SU-DHL-6 (cell line): Measurements from ENCODE around the gene OTUB2.

ENCODE experiments used
- H2AFZ ChIP-seq: fragments of 200-600 bp; sonication (generic); 2 replicates; pipeline ENCODE4 v1.6.1; 2014; ENCODE audit warnings: low read depth, mild to moderate bottlenecking, moderate library complexity, mixed read lengths, antibody characterized with exemption, low read length; ENCODE audit not compliant: severe bottlenecking
- H3F3A ChIP-seq: fragments of 200-600 bp; shearing (Covaris generic); 2 replicates; pipeline ENCODE4 v1.6.0; 2016; ENCODE audit warnings: antibody characterized with exemption, mild to moderate bottlenecking; ENCODE audit not compliant: insufficient read depth
- H3K27ac ChIP-seq: fragments of 200-600 bp; sonication (generic); 2 replicates; pipeline ENCODE4 v1.5.1; 2016; ENCODE audit warnings: low read depth, mild to moderate bottlenecking, low read length, moderate library complexity, mixed read lengths
- H3K27me3 ChIP-seq: fragments of 200-600 bp; sonication (generic), shearing (Covaris generic); 2 replicates; pipeline ENCODE4 v1.6.0; 2014; ENCODE audit warnings: mild to moderate bottlenecking, low read length
- H3K36me3 ChIP-seq: fragments of 200-600 bp; sonication (generic); 2 replicates; pipeline ENCODE4 v1.6.1; 2014; ENCODE audit warnings: mild to moderate bottlenecking, low read length, mixed read lengths
- H3K4me2 ChIP-seq: fragments of 300-600, 200-600 bp; shearing (Covaris generic), sonication (generic); 2 replicates; pipeline ENCODE4 v1.6.0; 2014; ENCODE audit warnings: low read length, low read depth, mild to moderate bottlenecking; ENCODE audit not compliant: poor library complexity, severe bottlenecking
- H3K4me3 ChIP-seq: fragments of 200-600 bp; sonication (generic); 2 replicates; pipeline ENCODE4 v1.5.1; 2014; ENCODE audit warnings: antibody characterized with exemption, low read length, mild to moderate bottlenecking, mixed read lengths; ENCODE audit not compliant: insufficient read depth, poor library complexity, severe bottlenecking
- H3K79me2 ChIP-seq: fragments of 200-600 bp; sonication (generic); 2 replicates; pipeline ENCODE4 v1.6.1; 2014; ENCODE audit warnings: mild to moderate bottlenecking, low read length, moderate library complexity; ENCODE audit not compliant: insufficient read depth
- H3K9ac ChIP-seq: fragments of 200-600 bp; sonication (generic); 2 replicates; pipeline ENCODE4 v1.7.0; 2014; ENCODE audit warnings: mild to moderate bottlenecking, low read length
- H3K9me2 ChIP-seq: fragments of 200-600 bp; sonication (generic); replicated peaks from 2 replicates; pipeline ENCODE4 v1.6.1; 2014; ENCODE audit warnings: low read length; ENCODE audit not compliant: insufficient read depth
- H3K9me3 ChIP-seq: fragments of 200-600 bp; sonication (generic); 2 replicates; pipeline ENCODE4 v1.6.1; 2014; ENCODE audit warnings: low read length, mixed read lengths; ENCODE audit not compliant: insufficient read depth
- H4K20me1 ChIP-seq: fragments of 200-600 bp; sonication (generic); 2 replicates; pipeline ENCODE4 v1.6.1; 2014; ENCODE audit warnings: low read depth, mild to moderate bottlenecking, antibody characterized with exemption, low read length, moderate library complexity, mixed read lengths
- EZH2phosphoT487 ChIP-seq: fragments of 200-600 bp; sonication (generic), shearing (Covaris generic); conservative IDR thresholded peaks from 2 replicates; pipeline ENCODE4 v1.6.1; 2018; ENCODE audit warnings: mild to moderate bottlenecking, antibody characterized with exemption, low read length, moderate library complexity, mixed read lengths
- TF ChIP-seq, protein P1 (sequence below): fragments of 200-600 bp; sonication (generic); IDR thresholded peaks from one replicate; pipeline ENCODE4 v1.5.1; 2017; ENCODE audit warnings: antibody characterized with exemption, mild to moderate bottlenecking, low read length, moderate library complexity; ENCODE audit not compliant: insufficient read depth, poor library complexity, severe bottlenecking

The OTUB2 gene

DNA sequence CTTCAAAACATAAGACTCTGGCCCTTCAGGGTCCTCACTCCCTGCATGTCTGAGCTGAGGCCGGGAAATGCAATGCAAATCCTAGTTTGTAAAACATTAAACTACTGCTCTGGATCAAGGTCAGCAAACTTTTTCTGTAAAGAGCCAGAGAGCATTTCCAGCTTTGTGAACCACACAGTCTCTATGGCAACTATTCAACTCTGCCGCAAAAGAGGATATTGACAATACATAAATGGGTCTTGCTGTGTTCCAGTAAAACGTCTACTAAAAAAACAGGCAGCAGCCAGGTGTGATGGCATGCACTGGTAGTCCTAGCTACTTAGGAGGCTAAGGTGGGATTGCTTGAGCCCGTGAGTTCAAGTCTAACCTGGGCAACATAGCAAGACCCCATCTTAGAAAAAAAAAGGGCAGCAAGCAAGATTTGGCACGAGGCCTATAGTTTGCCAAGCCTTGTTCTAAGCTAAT, 32.6 kb downstream of the OTUB2 start:
- Histone ChIP-seq H3K9me2 (no peaks in the 10 kb centered on the region), H3F3A (no peaks in the 10 kb centered on the region), H3K79me2 (peaks cover 30% of the 10 kb centered on the region), H4K20me1 (peaks cover 20% of the 10 kb centered on the region; the same call in 1 of the 2 replicates), H3K27ac (no peak overlapping the region), H3K9ac (no peak overlapping the region), H3K27me3 (no peaks in the 10 kb centered on the region), H2AFZ (no peak overlapping the region), H3K36me3 (peaks cover 36% of the 10 kb centered on the region; the same call in 1 of the 2 replicates), H3K9me3 (no peaks in the 10 kb centered on the region), H3K4me3 (no peak overlapping the region), H3K4me2 (no peak overlapping the region)
- no peak for TF ChIP-seq EZH2phosphoT487
- TF ChIP-seq, protein P1, sequence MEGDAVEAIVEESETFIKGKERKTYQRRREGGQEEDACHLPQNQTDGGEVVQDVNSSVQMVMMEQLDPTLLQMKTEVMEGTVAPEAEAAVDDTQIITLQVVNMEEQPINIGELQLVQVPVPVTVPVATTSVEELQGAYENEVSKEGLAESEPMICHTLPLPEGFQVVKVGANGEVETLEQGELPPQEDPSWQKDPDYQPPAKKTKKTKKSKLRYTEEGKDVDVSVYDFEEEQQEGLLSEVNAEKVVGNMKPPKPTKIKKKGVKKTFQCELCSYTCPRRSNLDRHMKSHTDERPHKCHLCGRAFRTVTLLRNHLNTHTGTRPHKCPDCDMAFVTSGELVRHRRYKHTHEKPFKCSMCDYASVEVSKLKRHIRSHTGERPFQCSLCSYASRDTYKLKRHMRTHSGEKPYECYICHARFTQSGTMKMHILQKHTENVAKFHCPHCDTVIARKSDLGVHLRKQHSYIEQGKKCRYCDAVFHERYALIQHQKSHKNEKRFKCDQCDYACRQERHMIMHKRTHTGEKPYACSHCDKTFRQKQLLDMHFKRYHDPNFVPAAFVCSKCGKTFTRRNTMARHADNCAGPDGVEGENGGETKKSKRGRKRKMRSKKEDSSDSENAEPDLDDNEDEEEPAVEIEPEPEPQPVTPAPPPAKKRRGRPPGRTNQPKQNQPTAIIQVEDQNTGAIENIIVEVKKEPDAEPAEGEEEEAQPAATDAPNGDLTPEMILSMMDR, result no peak

DNA sequence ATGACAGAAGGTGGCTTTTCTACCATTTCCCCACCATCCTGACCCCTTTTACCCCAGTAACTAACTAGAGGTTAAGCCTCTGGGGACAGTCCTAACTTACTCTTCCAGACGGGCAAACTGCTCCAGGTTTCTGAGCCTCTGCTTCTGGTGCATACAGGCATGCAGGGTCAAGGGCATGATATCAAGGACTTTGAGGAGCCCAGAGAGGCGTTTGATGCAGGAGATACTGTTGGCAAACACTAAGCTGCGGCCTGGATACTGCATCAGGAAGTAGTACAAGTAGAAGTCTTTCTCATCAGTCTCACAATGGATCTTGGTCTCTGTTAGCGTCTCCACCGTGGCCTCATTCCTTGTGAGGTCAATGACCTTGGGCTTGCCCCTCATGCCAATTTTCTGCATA, 33.9 kb downstream of the OTUB2 start:
- no peaks in the 10 kb centered on the region for H3K9me3 ChIP-seq
- H3K4me2 ChIP-seq, result no peak overlapping the region
- no peaks in the 10 kb centered on the region for H3K9me2 ChIP-seq
- peaks cover 42% of the 10 kb centered on the region for H3K79me2 ChIP-seq
- H3K4me3 ChIP-seq, result no peak overlapping the region
- no peak overlapping the region for H3K9ac ChIP-seq
- TF ChIP-seq, protein P1, result no peak
- no peak for TF ChIP-seq EZH2phosphoT487
- no peaks in the 10 kb centered on the region for H3K27me3 ChIP-seq
- H2AFZ ChIP-seq, result no peak overlapping the region
- H3K36me3 ChIP-seq, result peaks cover 36% of the 10 kb centered on the region; the same call in 1 of the 2 replicates
- H3K27ac ChIP-seq, result no peak overlapping the region
- H3F3A ChIP-seq, result no peaks in the 10 kb centered on the region
- H4K20me1 ChIP-seq, result peaks cover 27% of the 10 kb centered on the region

DNA sequence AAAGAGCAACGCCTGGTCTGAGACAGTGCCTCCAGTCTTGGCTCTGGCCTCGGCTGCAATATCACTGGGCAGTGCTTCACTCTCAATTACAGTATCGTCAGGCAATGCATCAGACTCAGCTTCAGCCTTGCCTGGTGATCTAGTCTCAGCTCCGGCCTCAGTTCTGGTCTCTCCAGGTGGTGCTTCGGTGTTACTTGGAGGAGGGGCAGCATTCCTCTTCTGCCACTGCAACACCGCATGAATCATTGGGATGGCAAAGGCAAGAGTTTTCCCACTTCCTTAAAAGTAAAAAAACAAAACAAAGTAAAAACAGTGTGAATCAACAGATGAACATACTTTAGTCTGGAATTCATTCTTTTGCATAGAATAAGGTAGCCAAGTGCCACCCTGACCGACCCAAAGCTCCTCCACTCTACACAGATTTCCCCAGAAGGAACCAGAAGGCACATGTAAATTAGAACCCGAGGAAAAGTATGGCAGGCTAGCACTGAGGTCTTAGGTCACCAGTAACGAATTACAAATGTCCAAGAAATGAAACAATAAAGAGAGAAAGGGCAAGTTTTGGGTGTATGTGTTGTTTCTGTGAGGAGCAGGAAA, 36.3 kb downstream of the OTUB2 start:
- H3K9me2 ChIP-seq, result no peaks in the 10 kb centered on the region
- TF ChIP-seq EZH2phosphoT487, result no peak
- TF ChIP-seq, protein P1, result no peak
- no peaks in the 10 kb centered on the region for H3F3A ChIP-seq
- no peaks in the 10 kb centered on the region for H3K9me3 ChIP-seq
- H3K27ac ChIP-seq, result no peak overlapping the region
- no peak overlapping the region for H2AFZ ChIP-seq
- no peak overlapping the region for H3K4me2 ChIP-seq
- peaks cover 33% of the 10 kb centered on the region for H4K20me1 ChIP-seq
- peaks cover 67% of the 10 kb centered on the region for H3K79me2 ChIP-seq
- H3K9ac ChIP-seq, result no peak overlapping the region
- H3K4me3 ChIP-seq, result no peak overlapping the region
- peaks cover 31% of the 10 kb centered on the region; the same call in 1 of the 2 replicates for H3K36me3 ChIP-seq
- H3K27me3 ChIP-seq, result no peaks in the 10 kb centered on the region
